Islet of Langerhans (tissue), 1 donor: Measurements from ENCODE around the gene BRWD1.

Experiments used
- FAIRE-seq: peaks from one replicate; lab custom pipeline; 2011; peaks lifted over from hg19 to GRCh38; lab: Jason Lieb, UNC

Gene BRWD1

GRCh38 chr21:39313571-39314142 is at the start of gene BRWD1:
Gene BRWD1 (minus strand): TSS chr21:39313632. CDS start chr21:39313491, 141 bp downstream.
- FAIRE-seq, result no peak

GRCh38 chr21:39362733-39363132 is 49.3 kb upstream of the BRWD1 start:
- no peak for FAIRE-seq

- no peak for FAIRE-seq
Measured at GRCh38 chr21:39359382-39359781, 46.0 kb upstream of the BRWD1 start.

GRCh38 chr21:39353295-39353694 is 39.9 kb upstream of the BRWD1 start:
- FAIRE-seq, result no peak

GRCh38 chr21:39350094-39351005 is 36.9 kb upstream of the BRWD1 start:
- no peak for FAIRE-seq

- no peak for FAIRE-seq
Measured at GRCh38 chr21:39349211-39350093, 36.0 kb upstream of the BRWD1 start.

- no peak for FAIRE-seq
Measured at GRCh38 chr21:39348355-39349210, 35.2 kb upstream of the BRWD1 start, which contains the start of gene HMGN1. Gene HMGN1 (minus strand): TSS chr21:39349088. CDS start chr21:39348917, 171 bp downstream.

GRCh38 chr21:39348040-39348354 is 34.6 kb upstream of the BRWD1 start:
- no peak for FAIRE-seq

- FAIRE-seq, result no peak
Measured at GRCh38 chr21:39347537-39347936, 34.1 kb upstream of the BRWD1 start.

- no peak for FAIRE-seq
Measured at GRCh38 chr21:39346671-39347331, 33.4 kb upstream of the BRWD1 start.

GRCh38 chr21:39346206-39346605 is 32.8 kb upstream of the BRWD1 start:
- FAIRE-seq, result no peak

- FAIRE-seq, result no peak
Measured at GRCh38 chr21:39345440-39345839, 32.0 kb upstream of the BRWD1 start.

- FAIRE-seq, result no peak
Measured at GRCh38 chr21:39344848-39345247, 31.4 kb upstream of the BRWD1 start.

GRCh38 chr21:39341249-39341923 is 28.0 kb upstream of the BRWD1 start:
- no peak for FAIRE-seq

- FAIRE-seq, result no peak
Measured at GRCh38 chr21:39340687-39341086, 27.3 kb upstream of the BRWD1 start.

GRCh38 chr21:39339231-39339630 is 25.8 kb upstream of the BRWD1 start:
- no peak for FAIRE-seq

GRCh38 chr21:39336457-39337008 is 23.1 kb upstream of the BRWD1 start:
- no peak for FAIRE-seq

- FAIRE-seq, result no peak
Measured at GRCh38 chr21:39334611-39335010, 21.2 kb upstream of the BRWD1 start.

- no peak for FAIRE-seq
Measured at GRCh38 chr21:39332175-39332574, 18.7 kb upstream of the BRWD1 start.

GRCh38 chr21:39330001-39330400 is 16.6 kb upstream of the BRWD1 start:
- FAIRE-seq, result no peak
